HG02588 (cell line): Measurements from ENCODE around the gene FBXO10.
"Not testable (repeated sequence)": the region's sequence is repeated elsewhere in the genome, so short reads cannot be mapped to it uniquely, and the experiment has no call there.

Experiments
- ATAC-seq: cut with Tn5 transposase; IDR thresholded peaks from one replicate; pipeline ENCODE4 v1.9.1; 2021; ENCODE audit warnings: mild to moderate bottlenecking, moderate library complexity; ENCODE audit not compliant: unreplicated experiment

FBXO10 gene

DNA sequence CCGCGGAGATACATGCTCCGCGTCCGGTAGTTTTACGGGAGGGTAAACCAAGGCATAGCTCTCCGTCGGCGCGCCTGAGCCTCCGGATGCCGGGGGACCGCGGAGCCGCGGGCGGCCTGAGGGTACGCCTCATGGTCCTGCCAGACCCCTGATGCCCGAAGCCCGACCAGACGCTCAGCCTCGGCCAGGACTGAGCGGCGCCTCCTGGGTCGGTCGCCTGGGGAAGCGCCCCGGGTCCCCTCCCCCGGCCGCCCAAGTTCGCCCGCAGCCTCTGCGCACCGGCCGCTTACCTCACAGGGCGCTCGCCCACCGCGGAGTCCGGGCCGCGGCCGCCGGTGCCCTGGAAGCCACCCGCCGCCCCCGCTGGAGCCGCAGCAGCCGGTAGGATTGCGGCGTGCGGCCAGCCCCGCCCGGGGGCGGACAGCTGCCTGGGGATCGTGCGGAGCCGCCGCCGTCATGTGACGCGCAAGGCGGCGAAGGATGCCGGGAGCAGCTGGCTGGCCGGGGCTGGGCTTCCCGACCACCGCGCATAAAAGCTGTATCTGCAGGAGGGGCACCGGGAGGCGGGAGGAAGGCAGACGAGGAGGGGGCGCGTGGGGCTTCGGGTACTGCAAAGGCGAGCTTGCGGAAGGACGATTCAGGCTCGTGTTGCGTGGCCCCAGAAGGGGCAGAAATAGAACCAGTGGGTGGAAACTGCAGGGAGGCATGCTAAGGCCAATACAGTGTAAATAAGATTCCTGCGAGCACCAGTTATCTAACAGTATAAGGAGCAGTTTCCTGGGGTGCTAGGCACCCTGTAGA is at the start of gene FBXO10:
Gene FBXO10 (minus strand): TSS at position 460 of the 801 bp plus-strand sequence. CDS start 34,612 bp downstream, outside the sequence.
- ATAC-seq, result peak; percentile 71

GRCh38 chr9:37625758-37626147 is 49.6 kb upstream of the FBXO10 start:
- no peak for ATAC-seq

DNA sequence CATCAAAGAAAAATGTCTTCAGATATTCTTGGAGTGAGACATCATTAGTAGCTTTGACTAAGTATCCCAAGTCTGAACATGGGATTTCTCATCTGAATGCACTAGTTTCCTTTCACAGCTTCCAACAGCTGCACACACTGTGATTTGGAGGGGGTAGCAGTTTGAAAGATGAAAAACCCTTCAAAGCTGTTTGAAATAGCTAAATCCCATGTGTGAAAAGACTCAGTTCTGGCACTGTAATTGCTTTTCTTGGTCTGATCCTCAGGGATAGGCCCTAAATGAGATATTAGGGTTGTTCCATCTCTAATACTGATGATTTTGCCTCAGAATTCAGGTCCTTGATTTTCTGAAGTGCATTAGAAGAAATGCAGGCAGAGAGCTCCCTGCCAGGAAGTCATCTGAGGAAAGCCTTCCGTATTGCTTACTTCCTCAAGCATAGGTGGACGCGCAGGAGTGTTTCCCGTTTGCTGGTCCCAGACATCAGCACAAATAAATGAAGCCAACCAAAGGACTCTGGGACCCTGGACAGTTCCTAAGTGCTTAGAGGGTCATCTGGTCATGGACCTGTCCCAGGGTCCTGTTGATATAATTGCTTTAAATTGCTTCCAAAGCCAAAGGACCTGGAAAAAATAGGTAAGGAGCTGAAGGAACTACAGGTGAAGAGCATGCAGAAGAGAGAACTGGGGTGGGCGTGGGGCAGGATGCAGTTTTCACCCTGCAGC is 49.0 kb upstream of the FBXO10 start:
- ATAC-seq, result no peak

- no peak for ATAC-seq
Measured at GRCh38 chr9:37624073-37624472, 47.9 kb upstream of the FBXO10 start.

DNA sequence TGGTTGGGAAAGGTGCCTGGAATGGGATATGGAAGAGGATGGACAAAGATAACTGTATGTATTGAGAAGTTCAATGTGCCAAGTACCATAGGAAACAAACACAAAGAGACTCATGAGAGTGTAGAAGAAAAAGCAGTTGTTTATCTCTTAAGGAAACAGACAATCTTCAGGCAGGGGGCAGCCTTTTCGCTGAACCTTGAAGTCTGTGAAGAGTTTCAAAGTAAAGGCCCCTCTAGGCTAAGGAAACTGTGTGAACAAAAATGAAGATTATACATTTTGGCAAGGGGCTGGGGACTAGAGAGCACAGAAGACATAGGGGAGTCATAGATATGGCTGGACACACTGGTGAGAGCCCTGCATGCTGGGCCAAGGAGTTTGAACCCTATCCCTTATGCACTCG is 47.1 kb upstream of the FBXO10 start:
- no peak for ATAC-seq

DNA sequence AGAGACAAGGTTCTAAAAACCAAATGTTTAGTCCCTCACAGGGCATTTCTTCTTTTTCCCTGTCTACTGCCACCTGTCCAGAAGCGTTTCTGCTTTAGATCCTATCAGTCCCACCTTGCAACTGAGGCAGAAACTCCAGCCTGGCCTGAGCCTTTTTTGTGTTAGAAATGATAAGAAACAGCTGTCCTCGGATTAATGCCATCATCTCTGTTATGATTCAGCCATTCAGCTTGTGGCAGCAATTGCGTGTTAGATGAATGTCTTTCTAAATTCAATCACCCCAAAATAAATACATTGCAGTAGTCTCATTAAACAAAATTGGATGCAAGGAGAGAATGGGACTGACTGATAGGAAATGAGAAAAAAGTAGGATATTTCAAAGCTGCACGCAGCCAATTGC is 46.3 kb upstream of the FBXO10 start:
- ATAC-seq, result no peak

DNA sequence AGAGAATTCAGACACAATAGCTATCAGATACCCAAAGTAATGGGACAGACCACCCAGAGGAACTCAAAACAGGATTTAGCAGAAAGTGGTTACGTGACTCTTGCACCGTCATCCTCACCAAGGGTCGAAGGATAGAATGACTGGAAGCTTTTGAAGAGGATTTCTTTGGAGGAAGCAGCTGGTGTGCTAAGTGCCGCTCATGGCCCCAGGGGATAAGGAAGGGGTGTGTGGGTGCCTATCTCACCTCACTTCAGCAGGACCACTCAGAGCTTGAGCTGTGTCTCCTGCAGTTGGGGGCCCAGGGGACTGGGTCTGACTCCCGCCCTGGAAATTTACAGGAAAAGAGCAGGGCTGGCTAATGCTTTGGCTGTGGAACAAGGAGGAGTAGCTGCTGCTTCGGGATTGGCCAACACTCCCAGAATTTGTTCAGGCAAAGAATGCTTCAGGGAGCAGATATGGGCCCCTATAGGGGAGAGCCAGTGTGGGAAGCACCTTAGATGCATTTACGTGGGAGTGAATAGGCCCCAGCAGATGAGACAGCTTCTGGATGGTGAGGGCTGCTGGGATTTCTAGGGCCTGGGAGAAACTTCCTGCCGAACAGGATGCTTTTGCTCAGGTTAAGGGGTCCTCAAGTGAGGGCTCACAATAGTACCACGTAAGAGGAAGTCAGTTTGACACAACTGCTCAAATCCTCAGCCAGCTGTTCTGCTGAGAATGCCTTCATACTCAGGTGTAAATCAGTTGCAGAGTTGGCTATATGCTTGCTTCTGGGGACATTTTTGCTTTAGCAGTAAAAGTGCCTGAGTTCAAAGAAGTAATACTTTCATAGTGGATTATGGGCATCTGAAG is 45.3 kb upstream of the FBXO10 start:
- ATAC-seq, result no peak

GRCh38 chr9:37620396-37620795 is 44.2 kb upstream of the FBXO10 start:
- no peak for ATAC-seq

DNA sequence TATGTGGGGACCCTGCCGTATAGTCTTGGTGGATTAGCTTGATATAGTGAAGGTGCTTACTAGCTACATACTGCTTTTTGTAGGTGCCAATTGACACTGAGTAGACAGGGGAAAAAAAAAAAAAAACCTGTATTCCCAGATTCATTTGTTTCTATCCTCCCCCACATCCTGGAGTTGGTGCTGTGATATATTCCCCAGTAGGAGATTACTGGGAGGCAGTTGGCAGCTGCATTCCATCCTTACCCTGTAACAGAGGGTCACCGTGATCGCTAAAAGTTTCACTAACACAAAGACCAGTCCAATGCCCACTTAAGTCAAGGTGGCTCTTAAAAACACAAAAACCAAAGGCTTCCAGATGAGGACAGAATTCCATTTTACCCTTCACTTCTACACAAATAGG is 43.6 kb upstream of the FBXO10 start:
- ATAC-seq, result no peak

GRCh38 chr9:37618817-37619216 is 42.6 kb upstream of the FBXO10 start:
- no peak for ATAC-seq

DNA sequence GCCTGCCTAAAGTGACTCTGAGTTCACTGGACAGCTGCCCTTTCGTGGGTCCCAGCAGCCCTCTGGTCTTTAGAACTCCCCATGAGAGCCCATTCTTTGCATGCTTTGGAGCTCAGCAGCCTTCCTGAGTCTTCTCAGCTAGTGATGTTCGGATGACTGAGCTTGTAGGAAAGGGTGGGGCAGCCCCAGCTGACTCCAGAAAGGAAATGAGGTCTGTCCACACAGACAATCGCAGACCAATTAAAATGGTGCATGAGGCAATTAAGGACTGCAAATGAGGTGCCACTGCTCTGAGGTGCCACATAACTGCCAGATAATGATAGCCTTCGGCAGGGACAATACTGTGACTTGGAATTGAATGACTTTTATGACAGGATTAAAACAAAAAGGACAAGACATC is 41.7 kb upstream of the FBXO10 start:
- no peak for ATAC-seq

GRCh38 chr9:37617161-37617560 is 41.0 kb upstream of the FBXO10 start:
- no peak for ATAC-seq

DNA sequence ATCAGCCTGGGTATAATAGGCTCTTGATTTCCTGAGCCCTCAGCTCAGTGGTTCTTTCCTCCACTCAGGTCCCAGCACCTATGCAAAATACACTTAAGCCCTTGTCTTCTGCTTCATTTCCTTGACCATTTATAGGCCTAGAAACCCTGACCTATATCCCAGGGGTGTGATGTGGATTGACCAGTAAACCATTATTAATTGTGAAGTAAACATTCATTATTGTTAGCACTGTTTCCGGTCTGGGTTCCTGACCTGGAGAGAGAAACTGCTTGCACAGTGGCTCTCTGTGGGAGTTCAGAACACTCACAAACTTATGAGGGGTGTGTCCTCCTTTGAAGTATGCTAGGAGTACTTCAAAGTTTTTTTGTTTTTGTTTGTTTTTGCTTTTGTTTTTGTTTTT is 35.8 kb upstream of the FBXO10 start:
- no peak for ATAC-seq

GRCh38 chr9:37611014-37611413 is 34.8 kb upstream of the FBXO10 start:
- ATAC-seq, result no peak

GRCh38 chr9:37609735-37610397 is 33.7 kb upstream of the FBXO10 start:
- no peak for ATAC-seq

GRCh38 chr9:37608250-37608649 is 32.1 kb upstream of the FBXO10 start:
- ATAC-seq, result no peak

GRCh38 chr9:37604296-37604695 is 28.1 kb upstream of the FBXO10 start:
- ATAC-seq, result no peak

DNA sequence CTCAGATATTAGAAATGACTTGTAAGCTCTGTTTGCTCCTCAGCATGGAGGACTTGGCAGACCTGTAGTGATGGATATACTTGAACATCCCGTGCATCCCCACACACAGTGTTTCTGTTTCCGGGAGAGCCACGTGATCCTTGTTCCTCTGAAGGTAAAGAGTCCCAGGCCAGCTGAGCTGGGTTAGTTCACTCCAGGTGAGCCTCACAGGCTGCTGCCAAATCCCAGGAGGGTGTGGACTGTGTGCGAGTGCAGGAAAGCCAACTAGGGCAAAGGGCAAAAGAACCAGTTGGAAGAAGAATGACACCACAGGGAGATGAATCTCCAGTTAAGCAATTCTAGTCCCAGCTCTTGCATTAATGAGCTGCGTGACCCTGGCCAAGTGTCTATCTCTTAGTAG is 26.6 kb upstream of the FBXO10 start:
- no peak for ATAC-seq

GRCh38 chr9:37602061-37602460 is 25.9 kb upstream of the FBXO10 start:
- not testable (repeated sequence) for ATAC-seq

DNA sequence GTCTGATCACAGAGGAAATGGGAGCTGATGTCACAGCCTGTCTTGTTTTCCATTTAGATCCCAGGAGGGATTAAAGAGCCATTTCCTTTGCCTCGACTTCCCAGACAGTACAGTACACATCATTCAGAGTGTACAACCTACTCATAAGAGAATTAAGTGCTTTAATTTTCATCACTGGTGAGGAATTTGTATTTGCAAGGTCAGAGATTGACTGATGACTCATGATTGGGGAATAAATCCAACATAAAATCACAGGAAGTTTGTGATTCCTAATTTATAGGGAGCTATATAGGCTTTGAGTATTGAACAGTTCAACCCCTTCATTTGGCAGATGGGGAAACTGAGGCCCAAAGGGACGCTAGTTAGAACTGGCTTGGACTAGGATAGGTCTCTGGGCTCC is 20.3 kb upstream of the FBXO10 start:
- ATAC-seq, result no peak

DNA sequence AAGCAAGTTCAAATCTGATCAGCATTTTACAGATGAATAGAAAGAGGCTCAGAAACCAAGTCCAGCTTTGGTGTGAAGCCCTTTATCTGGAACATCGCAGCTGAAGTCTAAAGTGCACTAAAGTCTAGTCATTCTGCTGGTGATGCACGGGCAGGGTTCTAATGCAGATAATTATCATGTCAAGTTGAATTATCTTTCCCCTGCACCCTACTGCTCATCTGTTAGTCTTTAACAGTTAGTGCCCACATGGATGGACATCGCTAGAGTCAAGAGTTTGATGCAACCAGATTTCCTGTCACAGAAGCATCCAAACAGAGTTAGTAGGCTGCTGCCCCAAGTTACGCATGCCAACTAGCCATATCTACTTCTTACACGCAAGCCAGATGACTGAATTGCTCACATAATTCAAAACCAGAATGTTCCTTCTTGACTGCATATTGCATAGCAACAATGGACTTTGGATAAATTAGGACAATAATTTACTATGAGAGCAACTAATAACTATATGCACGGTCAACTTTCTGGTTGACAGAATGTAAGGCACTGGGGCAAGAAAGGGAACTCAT is 17.8 kb upstream of the FBXO10 start:
- ATAC-seq, result no peak
